ENCODE measurements around the gene MRPS9.

The MRPS9 gene

DNA sequence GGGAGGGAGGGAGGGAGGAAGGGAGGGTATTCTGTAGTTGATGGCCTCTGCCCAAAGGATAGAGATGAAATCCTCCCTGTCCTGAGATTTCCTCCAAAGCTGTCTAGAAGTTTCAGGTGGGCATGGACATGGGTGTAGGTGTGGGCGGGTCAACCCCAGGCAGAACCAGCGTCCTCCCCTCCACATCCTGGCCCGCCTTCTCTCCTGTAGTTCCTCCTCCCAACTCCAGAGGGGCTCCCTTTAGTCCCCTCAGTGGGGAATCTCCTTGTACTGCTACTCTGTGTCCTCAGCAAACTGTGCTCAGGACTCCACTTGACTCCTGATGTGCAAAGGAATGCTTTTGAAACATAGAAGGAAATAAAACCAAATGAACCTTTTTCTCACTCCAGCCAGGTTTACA, 88.1 kb downstream of the MRPS9 start:
- no peak for DNase-seq

DNA sequence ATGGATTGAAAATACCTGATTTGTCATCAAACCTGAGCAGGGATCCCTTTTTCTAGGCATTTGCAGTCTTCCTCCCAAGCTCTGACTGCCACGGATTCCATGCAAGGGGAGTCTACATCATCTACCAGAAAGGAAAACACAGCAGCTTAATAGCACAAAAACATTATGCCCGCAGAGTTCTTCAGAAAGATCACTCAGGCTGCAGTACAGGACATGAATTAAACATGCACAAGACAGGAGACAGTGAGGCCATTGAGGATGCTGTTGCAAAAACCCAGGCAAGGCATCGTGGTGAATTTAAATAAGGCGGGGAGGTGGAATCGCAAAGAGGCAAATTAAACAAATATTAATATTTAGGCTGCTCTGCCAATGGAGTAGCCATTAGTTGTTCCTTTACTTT, 88.5 kb downstream of the MRPS9 start:
- no peak for DNase-seq

DNA sequence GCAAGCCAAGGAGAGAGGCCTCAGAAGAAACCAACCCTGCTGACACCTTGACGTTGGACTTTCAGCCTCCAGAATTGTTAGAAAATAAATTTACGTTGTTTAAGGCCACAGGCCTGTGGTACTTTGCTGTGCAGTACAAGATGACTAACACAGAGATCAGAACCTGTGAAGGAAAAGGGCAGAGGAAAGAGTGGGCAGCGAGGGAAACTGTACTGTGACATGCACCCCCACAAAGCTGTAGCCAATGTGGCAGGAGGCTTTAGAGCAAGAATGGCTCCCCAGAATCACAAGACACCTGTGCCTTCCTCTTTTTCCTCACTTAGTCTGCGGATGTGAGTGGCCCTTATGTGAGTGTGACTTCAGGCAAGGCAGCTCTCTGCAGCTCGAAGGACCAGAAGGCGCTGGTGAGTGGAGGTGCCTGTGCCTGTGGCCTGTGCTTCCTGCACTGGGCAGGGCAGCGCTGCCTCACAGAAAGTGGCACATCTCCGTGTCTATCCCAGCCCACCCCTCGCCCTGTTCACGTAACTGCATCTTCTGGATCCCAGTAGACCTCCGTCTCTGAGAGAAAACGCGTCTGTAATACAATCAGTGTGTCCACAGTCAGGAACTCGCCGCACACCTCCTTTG, 89.5 kb downstream of the MRPS9 start:
- no peak for DNase-seq

DNA sequence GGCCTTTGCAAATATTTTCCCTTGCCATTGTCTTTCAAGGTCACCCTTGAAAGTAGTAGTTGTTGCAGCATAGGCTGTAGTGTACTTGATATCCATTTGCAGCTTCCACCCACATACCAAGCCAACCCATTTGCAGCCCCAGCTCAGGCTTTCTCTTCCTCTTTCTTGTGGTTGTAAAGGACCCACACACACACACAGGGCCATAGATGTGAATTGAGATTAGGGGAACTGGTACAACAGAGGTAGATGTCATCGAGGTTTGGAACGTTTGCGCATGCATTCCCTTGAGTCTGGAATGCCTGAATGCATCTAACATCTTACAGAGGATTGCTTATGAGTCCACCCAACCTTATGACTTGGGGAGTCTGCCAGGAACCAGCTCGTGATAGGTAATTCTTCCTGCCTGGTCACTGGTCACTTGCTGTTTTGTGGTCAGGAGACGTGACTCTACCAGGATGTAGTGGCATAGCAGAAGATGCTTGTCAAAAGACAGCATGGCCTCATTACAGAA, 91.9 kb downstream of the MRPS9 start:
- DNase-seq: peak; percentile 69

DNA sequence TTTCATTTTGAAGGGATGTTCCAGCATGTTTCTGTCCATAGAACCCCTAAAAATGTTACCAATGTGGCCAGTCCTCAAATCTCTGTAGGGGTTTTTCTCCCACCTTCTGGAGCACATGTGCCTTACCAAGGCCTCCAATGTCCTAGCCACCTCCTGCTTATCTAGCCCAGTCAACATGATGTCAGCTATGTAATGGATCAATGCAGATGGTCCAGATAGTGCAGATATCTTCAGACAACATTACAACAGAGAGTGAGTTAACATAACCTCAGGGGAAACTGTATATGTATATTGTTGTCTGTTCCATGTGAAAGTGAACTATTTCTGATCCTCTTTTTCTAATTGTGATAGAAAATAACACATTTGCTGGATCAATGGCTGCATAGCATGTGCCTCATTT, 92.7 kb downstream of the MRPS9 start:
- DNase-seq: peak; percentile 60

DNA sequence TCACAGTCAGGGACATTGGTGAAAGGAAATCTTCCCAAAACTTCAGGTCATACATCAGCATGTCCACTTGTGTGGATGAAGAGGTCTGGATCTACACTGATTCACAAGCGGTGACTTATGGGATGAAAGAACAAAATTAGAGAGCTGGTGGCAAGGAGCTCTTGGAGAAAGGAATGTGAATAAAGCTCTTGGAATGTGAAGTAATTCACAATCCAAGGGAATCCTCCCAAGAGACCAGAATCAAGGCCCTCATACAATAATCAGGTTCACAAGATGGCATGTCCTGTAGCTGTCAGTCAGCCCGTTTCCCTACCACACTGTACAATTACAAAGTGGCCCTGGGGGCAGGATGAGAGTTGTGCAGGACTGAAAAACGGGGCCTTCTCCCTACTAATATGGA, 96.2 kb downstream of the MRPS9 start:
- no peak for DNase-seq

DNA sequence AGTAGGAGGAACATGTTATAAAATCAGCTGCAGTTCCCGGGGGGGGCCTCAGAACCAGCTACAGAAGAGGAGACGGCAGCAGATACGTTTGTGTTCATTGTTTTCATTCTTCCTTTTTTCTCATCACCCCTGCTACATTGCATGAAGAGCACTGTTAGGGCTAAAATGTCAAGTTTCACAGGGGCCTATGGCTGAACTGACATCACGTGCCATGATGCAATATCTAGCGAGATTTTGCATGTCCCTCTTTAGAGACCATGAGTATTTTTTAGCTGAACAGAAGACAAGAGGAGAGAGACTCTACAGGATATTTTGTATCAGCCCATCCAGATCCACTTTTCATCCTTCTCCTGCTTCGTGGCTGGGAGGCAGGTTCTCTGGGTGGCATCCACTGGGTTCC, 97.6 kb downstream of the MRPS9 start:
- DNase-seq: no peak

DNA sequence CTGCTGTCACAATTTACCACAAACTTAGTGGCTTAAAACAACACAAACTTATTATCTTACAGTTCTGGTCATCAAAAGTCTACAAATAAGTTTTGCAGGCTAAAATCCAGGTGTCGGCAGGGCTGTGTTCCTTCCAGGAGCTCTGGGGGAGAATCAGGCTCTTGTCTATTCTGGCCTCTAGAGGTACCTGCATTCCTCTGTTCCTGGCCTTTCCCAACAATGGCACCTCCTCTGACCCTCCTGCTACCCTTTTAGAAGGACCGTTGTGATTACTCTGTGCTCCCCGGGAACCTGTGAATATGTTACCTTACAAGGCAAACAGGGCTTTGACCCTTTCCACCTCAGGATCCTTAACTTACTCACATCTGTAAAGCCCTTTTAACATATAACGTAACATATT, 98.5 kb downstream of the MRPS9 start:
- DNase-seq: no peak

DNA sequence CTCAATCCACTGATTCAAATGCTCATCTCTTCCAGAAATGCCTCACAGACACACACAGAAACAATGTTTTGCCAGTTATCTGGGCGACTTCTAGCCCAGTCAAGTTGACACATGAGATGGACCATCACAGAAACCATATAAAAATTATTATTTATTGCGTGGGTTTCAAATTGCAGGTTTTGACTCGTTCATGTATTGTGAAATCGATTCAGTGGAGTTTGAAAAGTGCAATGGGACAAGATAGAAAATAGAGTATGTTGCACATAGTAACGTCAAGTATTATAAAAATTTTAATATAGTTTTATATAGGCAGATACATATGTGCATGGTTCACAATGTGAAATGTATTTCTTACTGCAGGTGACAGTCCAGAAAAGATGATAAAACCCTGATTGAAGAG, 100.8 kb downstream of the MRPS9 start:
- no peak for DNase-seq

DNA sequence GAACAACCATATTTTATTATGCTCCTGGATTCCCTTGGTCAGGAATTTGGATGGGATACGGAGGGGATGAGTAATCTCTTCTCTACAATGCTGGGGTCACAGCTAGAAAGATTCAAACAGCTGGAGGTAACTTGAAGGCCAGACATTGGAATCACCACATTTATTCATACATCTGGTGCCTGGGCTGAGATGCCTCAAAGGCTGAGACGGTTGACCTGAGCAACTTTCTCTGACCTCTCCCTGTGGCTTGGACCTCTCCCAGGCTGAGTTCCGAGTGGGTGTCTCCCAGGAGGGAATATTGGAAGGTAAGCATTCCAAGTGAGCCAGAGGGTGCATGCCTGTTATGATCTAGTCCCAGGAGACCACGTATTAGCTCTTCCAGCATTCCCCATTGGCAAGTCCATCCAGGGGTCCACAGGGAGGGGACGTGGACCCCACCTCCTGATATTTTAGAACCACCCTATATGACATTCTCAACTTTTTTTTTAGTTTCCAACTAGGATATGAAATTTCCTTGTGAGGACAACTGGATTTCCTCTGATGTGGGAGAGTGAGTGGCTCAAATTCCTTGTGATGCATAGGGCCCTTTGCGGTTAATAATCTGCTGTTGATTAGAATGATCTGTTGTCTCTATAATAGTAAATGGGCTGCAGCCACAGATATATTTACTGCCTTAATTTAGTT, 101.8 kb downstream of the MRPS9 start:
- no peak for DNase-seq

DNA sequence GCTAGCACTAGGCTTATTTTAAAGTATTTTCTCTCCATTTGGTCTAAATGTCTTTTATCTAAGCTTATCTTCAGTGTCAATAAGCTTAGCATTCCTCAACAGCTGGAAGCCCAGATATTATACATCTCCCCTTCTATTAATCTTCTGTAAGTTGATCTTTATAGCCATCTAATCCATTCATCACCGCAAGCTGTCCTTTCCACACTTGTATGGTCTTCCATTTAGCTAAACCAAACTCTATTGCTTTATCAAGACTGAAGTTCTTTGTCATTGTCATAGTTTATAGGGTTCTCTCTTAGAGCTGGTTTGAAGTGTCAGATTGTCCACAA, 102.3 kb downstream of the MRPS9 start:
- no peak for DNase-seq

DNA sequence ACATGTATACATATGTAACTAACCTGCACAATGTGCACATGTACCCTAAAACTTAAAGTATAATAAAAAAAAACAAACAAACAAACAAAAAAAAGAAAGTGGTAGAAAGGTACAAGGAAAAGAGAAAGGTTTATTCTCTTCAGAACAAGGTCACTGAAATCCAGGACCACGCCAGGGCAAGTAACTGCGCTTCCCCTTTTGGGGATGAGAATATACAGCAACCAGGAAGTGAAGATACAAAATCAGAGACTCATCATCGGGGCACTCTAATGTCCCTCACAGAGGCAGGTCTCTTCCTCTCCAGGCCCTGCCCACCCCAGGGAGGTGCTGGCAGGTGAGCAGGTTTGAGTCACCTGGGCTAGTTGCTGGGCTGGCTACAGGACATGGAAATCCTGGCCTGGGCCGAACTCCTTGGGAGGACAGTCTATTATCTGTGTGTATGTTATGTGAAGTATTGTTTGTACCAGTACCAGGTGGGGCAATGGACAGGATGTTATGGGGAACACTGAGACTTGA, 103.3 kb downstream of the MRPS9 start:
- DNase-seq: no peak

DNA sequence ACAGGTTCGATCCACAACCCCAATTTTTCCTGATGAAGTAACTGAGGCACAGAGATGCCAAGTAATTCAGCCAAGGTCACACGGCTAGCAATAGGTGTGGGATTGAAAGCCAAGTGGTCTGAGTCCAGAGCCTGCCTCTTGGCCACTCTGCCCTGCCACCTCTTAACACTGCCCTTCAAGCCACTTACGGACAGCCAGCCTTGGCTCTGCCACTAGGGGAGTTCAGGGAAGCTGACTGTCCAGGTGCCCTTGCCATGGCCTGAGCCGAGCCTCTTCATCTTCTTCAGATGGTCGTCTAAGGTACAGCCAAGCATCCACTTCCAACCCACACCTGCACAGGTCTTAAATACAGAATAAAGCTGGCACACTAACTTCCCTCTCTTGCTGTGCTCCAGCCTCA, 104.4 kb downstream of the MRPS9 start:
- no peak for DNase-seq

DNA sequence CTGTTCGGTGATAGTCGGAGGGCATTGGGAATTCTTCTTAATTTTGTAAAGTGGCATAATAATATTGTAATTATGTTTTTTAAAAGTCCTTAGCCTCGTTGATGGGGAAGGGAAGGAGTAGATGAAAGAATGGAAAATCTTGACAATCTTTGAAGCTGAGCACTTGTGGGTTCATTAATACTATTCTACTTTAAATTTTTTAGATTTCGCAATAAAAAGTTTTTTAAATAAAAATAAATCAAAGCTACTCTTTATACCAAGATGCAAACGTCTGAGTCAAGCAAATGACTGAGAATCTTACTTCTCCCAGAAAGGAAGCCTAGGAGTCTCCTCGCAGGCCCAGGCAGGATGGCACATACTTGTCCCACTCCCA, 105.2 kb downstream of the MRPS9 start:
- DNase-seq: no peak

DNA sequence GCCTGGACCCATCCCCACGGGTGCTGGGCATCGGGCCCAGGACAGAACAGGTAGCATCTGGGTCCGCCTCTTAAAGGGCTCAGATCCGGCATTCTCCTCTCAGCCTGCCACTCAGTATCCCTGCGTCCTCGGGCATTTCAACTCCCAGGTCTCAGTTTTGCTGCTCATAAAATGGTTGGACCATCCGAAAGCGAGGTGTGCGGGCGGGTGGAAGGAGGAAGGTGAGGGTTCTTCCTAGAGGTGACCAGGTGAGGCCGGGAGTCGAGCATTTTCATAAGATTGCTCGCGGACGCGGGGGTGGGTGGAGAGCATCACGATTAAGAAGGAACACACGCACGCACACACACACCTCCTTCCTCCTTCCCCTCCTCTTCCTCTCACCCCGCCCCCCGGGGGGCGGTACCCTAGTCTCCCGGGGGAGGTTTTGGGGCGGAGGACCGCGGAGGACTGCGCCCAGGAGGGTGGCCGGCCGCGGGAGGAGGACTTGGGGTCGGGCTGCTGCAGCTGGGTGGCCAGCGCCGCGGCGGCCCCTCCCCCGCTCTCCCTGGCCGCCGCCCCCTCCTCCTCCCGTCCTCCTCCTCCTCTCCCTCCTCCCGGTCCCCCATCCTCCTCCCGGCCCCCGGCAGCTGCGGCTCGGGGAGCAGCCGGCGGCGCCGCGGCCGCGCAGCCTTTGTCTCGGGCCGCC, 105.7 kb downstream of the MRPS9 start:
- DNase-seq: peak; percentile 43

DNA sequence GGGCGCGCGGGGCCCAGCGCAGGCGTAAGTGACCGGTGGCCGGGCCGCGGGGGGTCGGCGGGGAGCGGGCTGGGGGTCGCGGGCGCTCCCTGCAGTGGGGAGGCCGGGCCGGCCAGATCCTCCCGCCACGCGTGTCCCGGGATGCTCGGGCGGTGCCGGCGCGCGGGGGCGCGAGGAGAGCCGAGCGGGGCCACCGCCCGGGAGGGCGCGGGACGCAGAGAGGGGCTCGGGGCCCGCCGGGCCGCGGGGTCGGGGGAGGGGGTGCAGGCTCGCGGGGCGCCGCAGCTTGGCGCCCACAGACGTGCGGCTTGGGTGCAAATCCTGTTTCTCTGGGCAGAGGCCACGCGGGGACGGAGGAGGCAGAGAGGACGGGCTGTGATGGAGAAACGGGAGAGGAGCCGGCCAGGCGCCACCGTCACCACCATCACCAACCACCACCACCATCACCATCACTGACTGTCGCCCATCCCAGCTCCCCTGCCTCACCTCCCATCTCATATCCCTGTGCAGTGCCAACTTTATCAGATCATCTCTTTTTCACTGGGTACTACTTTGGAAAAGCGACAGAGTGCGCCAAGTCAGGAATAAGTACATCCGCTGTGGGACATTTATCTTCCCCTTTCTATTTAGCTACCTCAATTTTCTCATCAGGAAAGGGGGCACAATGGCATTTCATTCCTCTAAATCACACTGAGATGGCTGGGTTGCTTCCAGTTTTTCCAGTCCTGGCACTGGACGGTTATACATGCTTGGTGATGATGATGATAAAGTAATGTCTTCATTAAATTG, 106.5 kb downstream of the MRPS9 start:
- no peak for DNase-seq

DNA sequence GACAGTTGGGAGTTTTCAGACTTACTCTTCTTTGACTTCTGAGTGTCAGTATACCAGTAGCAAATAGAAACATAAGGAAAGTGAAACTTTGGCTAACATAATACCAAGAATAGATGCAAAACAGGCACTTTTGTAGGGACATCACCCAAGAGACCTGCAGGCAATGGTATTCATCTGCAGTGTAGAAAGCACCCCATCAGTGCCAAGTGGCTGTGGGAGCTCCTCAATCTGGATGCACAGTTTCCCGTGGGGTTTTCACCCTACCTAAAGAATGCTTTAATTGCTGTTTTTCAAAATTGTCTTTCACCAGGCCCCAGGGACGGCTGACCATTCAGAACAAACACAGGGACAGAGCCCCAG, 107.1 kb downstream of the MRPS9 start:
- DNase-seq: no peak

DNA sequence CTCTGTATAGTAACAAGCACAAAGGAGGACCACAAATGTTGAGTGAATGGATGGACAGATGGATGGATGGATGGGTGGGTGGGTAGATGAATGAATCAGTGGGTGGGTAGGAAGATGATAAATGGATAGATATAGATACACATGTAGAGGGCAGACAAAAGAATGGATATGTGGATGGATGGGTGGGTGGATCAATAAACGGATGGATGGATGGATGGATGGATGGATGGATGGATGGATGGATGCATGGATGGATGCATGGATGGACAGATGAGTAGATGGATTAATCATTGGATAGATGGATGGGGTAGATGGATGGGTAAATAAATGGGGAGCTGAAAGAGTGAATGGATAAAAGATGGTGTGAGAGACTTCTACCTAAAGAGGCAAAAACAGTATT, 111.4 kb downstream of the MRPS9 start:
- DNase-seq: no peak
